K562 (cell line): ENCODE results near the gene PDE6B. TPM values are rescaled to one million over a fixed set of nuclear protein-coding genes. Genes with fewer than 3 reads are reported as not detected.

ENCODE experiments used
- ATAC-seq: fragments of 200-7000 bp; cut with Tn5 transposase; 3 replicates; pipeline ENCODE4 v1.9.1; 2020; ENCODE audit warnings: moderate library complexity
- BruUV-seq: library from RNA; stranded (reverse); fragments of 400-500 nt; replicated peaks from 2 replicates; lab custom pipeline; 2021; lab: Mats Ljungman, UMichigan
- CTCF ChIA-PET: fragments of 300-600 bp; formaldehyde crosslinking; extraction: SDS; loops from one replicate; lab custom pipeline; 2021; ENCODE audit warnings: low intra/inter-chr PET ratio; lab: Yijun Ruan, JAX
- POLR2A ChIA-PET: fragments of 300-600, 350-650 bp; sonication (Branson Sonifier 250); formaldehyde crosslinking; extraction: SDS; loops from one replicate; lab custom pipeline; 2021; ENCODE audit warnings: antibody characterized with exemption, inconsistent platforms; lab: Yijun Ruan, JAX
- DNase-seq, 4 experiments: peaks; one replicate each; pipeline versions ENCODE4 v3.0.0 to v3.0.0-alpha.2; 2011 to 2018; ENCODE audit warnings: low spot score in 3 of 4, mixed read lengths in 3 of 4; ENCODE audit errors: extremely low read depth in 1 of 4
- FAIRE-seq: peaks from 2 replicates; lab custom pipeline; 2011; peaks lifted over from hg19 to GRCh38; lab: Jason Lieb, UNC
- H2AFZ ChIP-seq: 2 replicates; pipeline ENCODE4 v1.6.0; 2011; ENCODE audit warnings: low read depth, low read length, control low read depth, inconsistent platforms
- H3K27ac ChIP-seq: fragments of 200-600 bp; 3 replicates; pipeline ENCODE4 v1.8.0; 2011; ENCODE audit warnings: low read depth, mild to moderate bottlenecking, control low read depth, inconsistent platforms, low read length, moderate library complexity, mixed read lengths; ENCODE audit errors: extremely low read depth
- H3K27me3 ChIP-seq, 2 experiments: fragments of 300-600 bp in 1 of 2; 2 replicates in 1 of 2; 3 replicates in 1 of 2; pipeline versions ENCODE4 v1.6.0 to v1.8.0; 2011; ENCODE audit warnings: inconsistent platforms in 2 of 2, low read length in 2 of 2, mild to moderate bottlenecking in 1 of 2, mixed read lengths in 1 of 2, moderate library complexity in 1 of 2; ENCODE audit not compliant: control insufficient read depth in 2 of 2, insufficient read depth in 2 of 2
- H3K36me3 ChIP-seq: fragments of 300-600 bp; 3 replicates; pipeline ENCODE4 v1.8.0; 2011; ENCODE audit warnings: mild to moderate bottlenecking, low read length, inconsistent platforms; ENCODE audit not compliant: control insufficient read depth, insufficient read depth
- H3K4me1 ChIP-seq, 2 experiments: fragments of 200-600 bp in 1 of 2; replicated peaks in 1 of 2; 2 replicates in 1 of 2; 3 replicates in 1 of 2; pipeline versions ENCODE4 v1.5.1 to v1.8.0; 2011; ENCODE audit warnings: inconsistent platforms in 2 of 2, low read length in 2 of 2, mild to moderate bottlenecking in 1 of 2, mixed read lengths in 1 of 2, moderate library complexity in 1 of 2; ENCODE audit not compliant: control insufficient read depth in 2 of 2, insufficient read depth in 2 of 2
- H3K4me2 ChIP-seq: 2 replicates; pipeline ENCODE4 v1.6.1; 2011; ENCODE audit warnings: low read length, control low read depth, inconsistent platforms, mixed read lengths; ENCODE audit not compliant: insufficient read depth
- H3K4me3 ChIP-seq: fragments of 200-600 bp; sonication (generic), shearing (Covaris generic); 2 replicates; pipeline ENCODE4 v1.5.1; 2016; ENCODE audit warnings: control low read depth, inconsistent platforms
- H3K79me2 ChIP-seq: fragments of 200-600 bp; 3 replicates; pipeline ENCODE4 v1.8.0; 2011; ENCODE audit warnings: low read length, inconsistent platforms; ENCODE audit not compliant: control insufficient read depth, insufficient read depth
- H3K9ac ChIP-seq, 2 experiments: 2 replicates each; pipeline versions ENCODE4 v1.6.0 to v1.6.1; 2011; ENCODE audit warnings: low read depth in 2 of 2, low read length in 2 of 2, control low read depth in 1 of 2, inconsistent platforms in 1 of 2, mild to moderate bottlenecking in 1 of 2, mixed read lengths in 1 of 2; ENCODE audit not compliant: insufficient read depth in 1 of 2
- H3K9me1 ChIP-seq: one replicate; pipeline ENCODE4 v1.6.0; 2011; ENCODE audit warnings: inconsistent platforms, mild to moderate bottlenecking, low read length, moderate library complexity; ENCODE audit not compliant: control insufficient read depth, insufficient read depth
- H3K9me3 ChIP-seq: replicated peaks from 2 replicates; pipeline ENCODE4 v1.5.1; 2011; ENCODE audit warnings: low read depth, low read length, inconsistent platforms; ENCODE audit not compliant: control insufficient read depth, insufficient read depth
- H4K20me1 ChIP-seq: replicated peaks from 2 replicates; pipeline ENCODE4 v1.6.1; 2011; ENCODE audit warnings: low read length, inconsistent platforms, mixed read lengths; ENCODE audit not compliant: control insufficient read depth, insufficient read depth
- CBX8 ChIP-seq: fragments of 200-600 bp; sonication (generic); IDR thresholded peaks from 2 replicates; pipeline ENCODE4 v1.6.1; 2012; ENCODE audit warnings: borderline replicate concordance, mixed run types, low read depth, mild to moderate bottlenecking, moderate library complexity, mixed read lengths, low read length, control low read depth, inconsistent platforms; ENCODE audit not compliant: poor library complexity, severe bottlenecking; ENCODE audit errors: extremely low read depth
- E2F5 ChIP-seq: sonication (generic); formaldehyde crosslinking; IDR thresholded peaks from 2 replicates; pipeline ENCODE4 v1.8.0; 2022; ENCODE audit warnings: mild to moderate bottlenecking, missing genetic modification reagents
- HLTF ChIP-seq: fragments of 450-650 bp; IDR thresholded peaks from 2 replicates; pipeline ENCODE4 v1.6.1; 2016
- RAD51 ChIP-seq: fragments of 450-650 bp; IDR thresholded peaks from 2 replicates; pipeline ENCODE4 v1.7.1; 2016; ENCODE audit warnings: low read depth, mild to moderate bottlenecking, borderline replicate concordance
- ZNF239 ChIP-seq: fragments of 250-450 bp; sonication (Bioruptor Pico); IDR thresholded peaks from 2 replicates; pipeline ENCODE4 v1.4.0; 2020; ENCODE audit warnings: mild to moderate bottlenecking
- ZNF780A ChIP-seq: fragments of 250-450 bp; sonication (Bioruptor Pico); IDR thresholded peaks from 2 replicates; pipeline ENCODE4 v1.5.0; 2021; ENCODE audit warnings: mild to moderate bottlenecking
- WGBS: fragments of 100-300 bp; shearing (Covaris generic); methylation state at CpG from one replicate; pipeline ENCODE4 v1.1.6; 2016; ENCODE audit warnings: low coverage, mixed read lengths; ENCODE audit not compliant: insufficient coverage; ENCODE audit errors: missing lambda C conversion rate; 5-methylcytosine and 5-hydroxymethylcytosine counted together
- in situ Hi-C: fragments of 300-500 bp; cut with MboI; formaldehyde crosslinking; loops from 4 replicates; pipeline ENCODE4 v1.15.0; 2018; ENCODE audit warnings: inconsistent platforms, mixed read lengths
- intact Hi-C: fragments of 100-400 bp; cut with micrococcal nuclease; formaldehyde crosslinking; loops from 2 replicates; pipeline ENCODE4 v1.14.2; 2022
- polyA plus RNA-seq, 8 experiments: library from polyadenylated mRNA; depleted of rRNA in 4 of 8; stranded (reverse) in 5 of 8; unstranded in 3 of 8; fragments of >200 nt; fragmentation: Nextera tagmentation in 2 of 8; fragmentation: Illumina TruSeq in 1 of 8; extraction: Ambion mirVana in 2 of 8; extraction: Trizol in 1 of 8; gene quantifications; 2 replicates each; pipeline versions ENCODE4 v1.2.1 to v1.2.3, GENCODE V29; 2011 to 2014; ENCODE audit warnings: inconsistent platforms in 1 of 8, missing spikeins in 1 of 8
- total RNA-seq, 7 experiments: library from RNA; depleted of rRNA in 6 of 7; stranded (reverse); fragments of >200 nt in 6 of 7; fragmentation: Illumina TruSeq in 2 of 7; extraction: Trizol in 2 of 7; gene quantifications; 2 replicates each; pipeline versions ENCODE4 v1.2.1 to v1.2.3, GENCODE V29; 2011 to 2021; ENCODE audit warnings: low replicate concordance in 1 of 7

The PDE6B gene
- total and polyA plus RNA-seq, 9 of the 15 experiments (the other 6 are each of a cell fraction or from before 2014, with no cell fraction given), result 0.04 TPM; not detected in 8

- no peaks in the 10 kb centered on the region for H3K36me3 ChIP-seq
- H3K9me3 ChIP-seq, result no peaks in the 10 kb centered on the region; the same call in 1 of the 2 replicates
- H3K4me2 ChIP-seq, result no peak overlapping the region
- FAIRE-seq (no peak), ATAC-seq (no peak), DNase-seq (no peak)
- H4K20me1 ChIP-seq, result no peaks in the 10 kb centered on the region
- intact Hi-C loops, result no loop called here
- ChIA-PET POLR2A (interaction anchor here (0.6 kb wide), 1 partner anchor 131 kb away, joined by 4 read pairs; no protein-coding TSS in a partner anchor), CTCF (no interaction called here)
- peaks cover 39 to 80% of the 10 kb centered on the region in 2 experiments; a peak in 4 of 5 replicates for H3K27me3 ChIP-seq
- TF ChIP-seq ZNF780A (CRISPR knock-in tag) (no peak), HLTF (no peak), ZNF239 (CRISPR knock-in tag) (no peak), RAD51 (no peak), E2F5 (CRISPR knock-in tag) (no peak), CBX8 (no peak)
- peaks cover 0 to 58% of the 10 kb centered on the region in 2 experiments; a peak in 2 of 5 replicates for H3K4me1 ChIP-seq
- BruUV-seq, result no TSS peak
- in situ Hi-C loops, result no loop called here
- H3K9me1 ChIP-seq, result no peaks in the 10 kb centered on the region
- H2AFZ ChIP-seq, result no peak overlapping the region
- H3K27ac ChIP-seq, result no peak overlapping the region
- no peak overlapping the region; a peak in 1 of 4 replicates for H3K9ac ChIP-seq
- H3K4me3 ChIP-seq, result no peak overlapping the region
- WGBS, result 12% methylated on average over 13 of the region's 13 CpGs
- no peaks in the 10 kb centered on the region for H3K79me2 ChIP-seq
Measured at GRCh38 chr4:649751-650310, 24.5 kb downstream of the PDE6B start.
